HK-2 (cell line): ENCODE measurements around the gene CHST10.
"Not testable (repeated sequence)": the region's sequence is repeated elsewhere in the genome, so short reads cannot be mapped to it uniquely, and the experiment has no call there.

Experiments used
- DNase-seq: peaks from one replicate; pipeline ENCODE4 v3.0.0-alpha.2; 2018; ENCODE audit not compliant: unreplicated experiment

Gene CHST10

GRCh38 chr2:100416935-100417710 is at the start of gene CHST10:
Gene CHST10 (minus strand): TSS chr2:100417668. CDS start chr2:100406675, 10,993 bp downstream.
- DNase-seq, result peak; percentile 54

- DNase-seq, result no peak
Measured at GRCh38 chr2:100460904-100461530, 43.5 kb upstream of the CHST10 start.

DNA sequence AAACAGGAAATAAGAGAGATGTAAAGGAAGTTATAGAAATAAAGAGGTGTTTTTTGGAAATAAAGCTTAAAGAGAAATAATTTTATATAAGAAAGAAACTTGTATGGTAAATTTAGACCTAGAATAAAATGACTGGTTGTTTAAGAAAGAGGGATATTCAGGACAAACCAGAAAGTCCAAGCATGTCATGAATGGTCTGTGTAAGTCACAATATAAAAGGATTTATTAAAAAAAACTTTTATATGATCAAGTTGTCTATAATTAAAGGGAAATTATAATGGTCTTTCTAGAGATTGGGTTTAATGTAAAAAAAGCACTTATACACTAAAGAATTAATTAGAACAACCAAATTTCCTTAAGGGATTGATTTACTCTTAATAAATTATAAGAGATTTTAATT is 38.9 kb upstream of the CHST10 start:
- not testable (repeated sequence) for DNase-seq

DNA sequence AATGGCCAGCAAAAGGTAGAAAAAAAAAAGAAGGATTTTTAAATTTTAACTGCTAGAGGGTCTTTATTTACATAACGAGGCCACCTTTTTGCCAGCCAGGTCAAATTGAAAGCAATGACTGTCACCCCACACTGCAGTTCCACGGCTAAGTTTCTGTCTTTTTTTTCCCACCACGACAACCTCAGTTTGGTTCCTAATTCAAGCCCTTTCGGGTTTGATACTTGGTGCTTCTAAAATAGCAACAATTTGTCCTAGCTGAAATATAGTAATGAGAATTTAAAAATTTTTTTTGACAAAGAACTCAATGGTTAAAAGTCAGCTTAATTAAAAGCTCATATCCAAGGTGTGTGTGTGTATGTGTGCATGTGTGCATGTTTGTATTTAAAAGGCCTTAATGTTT is 36.4 kb upstream of the CHST10 start:
- no peak for DNase-seq

GRCh38 chr2:100451734-100452133 is 34.3 kb upstream of the CHST10 start:
- no peak for DNase-seq

- no peak for DNase-seq
Measured at GRCh38 chr2:100451092-100451491, 33.6 kb upstream of the CHST10 start.

DNA sequence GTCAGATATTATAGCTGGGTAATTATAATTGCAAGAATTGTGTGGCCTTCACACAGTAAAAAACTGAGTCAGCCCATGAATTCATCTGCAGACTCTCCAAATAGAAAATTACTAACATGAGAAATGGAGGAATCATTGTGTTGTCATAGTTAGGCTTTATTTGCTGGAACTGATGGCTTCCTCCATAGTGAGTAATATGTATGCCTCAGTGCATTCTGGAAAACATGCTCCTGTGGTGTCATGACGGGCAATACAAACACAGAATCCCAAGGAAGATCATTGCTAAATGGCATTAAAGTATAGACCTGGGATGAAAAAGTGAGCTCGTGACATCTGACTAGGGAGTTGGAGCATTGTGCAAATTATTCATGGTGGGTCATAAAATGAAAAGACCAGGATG is 29.2 kb upstream of the CHST10 start:
- no peak for DNase-seq

DNA sequence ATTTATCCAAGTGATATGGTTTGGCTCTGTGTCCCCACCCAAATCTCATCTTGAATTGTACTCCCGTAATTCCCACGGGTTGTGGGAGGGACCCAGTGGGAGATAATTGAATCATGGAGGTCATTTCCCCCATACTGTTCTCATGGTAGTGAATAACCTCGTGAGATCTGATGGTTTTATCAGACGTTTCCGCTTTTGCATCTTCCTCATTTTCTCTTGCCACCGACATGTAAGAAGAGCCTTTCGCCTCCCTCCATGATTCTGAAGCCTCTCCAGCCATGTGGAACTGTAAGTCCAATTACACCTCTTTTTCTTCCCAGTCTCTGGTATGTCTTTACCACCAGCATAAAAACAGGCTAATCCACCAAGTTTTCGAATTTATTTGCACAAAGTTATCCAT is 20.3 kb upstream of the CHST10 start:
- DNase-seq, result no peak

- no peak for DNase-seq
Measured at GRCh38 chr2:100429726-100430125, 12.3 kb upstream of the CHST10 start.

DNA sequence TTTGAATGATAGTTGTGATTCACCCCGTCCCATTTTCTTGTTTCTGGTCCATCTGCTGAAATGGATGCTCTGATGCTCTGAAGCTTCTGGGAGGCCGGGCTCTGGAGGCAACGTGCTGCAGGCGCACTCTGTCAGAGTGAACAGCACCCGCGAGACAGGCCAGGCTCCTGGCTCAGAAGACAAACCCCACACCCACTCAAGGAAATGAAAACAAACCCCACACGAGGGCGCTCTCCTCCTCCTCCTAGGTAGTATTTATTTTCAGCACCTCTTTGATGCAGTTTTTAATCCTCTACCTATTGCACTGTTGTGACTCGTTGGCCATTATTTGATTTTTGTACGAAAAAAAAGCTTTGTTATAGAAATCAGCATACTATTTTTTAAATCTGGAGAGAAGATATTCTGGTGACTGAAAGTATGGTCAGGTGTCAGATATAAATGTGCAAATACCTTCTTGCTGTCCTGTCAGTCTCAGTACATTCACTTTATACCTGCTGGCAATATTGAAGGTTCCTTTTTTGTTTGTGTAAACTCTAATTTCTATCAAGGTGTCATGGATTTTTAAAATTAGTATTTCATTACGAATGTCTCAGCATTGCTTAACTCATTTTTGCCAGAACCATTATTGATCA is 10.3 kb upstream of the CHST10 start:
- peak; percentile 52 for DNase-seq

- DNase-seq, result no peak
Measured at GRCh38 chr2:100427111-100427510, 9.6 kb upstream of the CHST10 start.

DNA sequence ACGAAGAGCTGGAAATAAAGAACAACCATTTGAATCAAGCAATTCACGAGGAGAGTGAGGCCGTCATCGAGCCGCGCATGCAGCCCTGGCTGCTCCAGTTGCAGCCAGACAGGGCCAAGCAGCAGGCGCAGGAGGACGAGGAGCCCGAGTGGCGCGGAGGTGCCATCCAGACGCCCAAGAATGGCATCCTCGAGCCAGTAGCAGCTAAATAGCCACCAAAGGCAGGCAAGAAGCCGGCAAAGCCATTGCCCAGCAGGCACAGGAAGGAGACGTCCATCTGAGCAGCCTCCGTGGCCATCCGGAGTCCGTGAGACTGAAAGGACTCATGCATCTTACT is 8.9 kb upstream of the CHST10 start:
- DNase-seq, result no peak

GRCh38 chr2:100425573-100426383 is 8.3 kb upstream of the CHST10 start:
- no peak for DNase-seq

DNA sequence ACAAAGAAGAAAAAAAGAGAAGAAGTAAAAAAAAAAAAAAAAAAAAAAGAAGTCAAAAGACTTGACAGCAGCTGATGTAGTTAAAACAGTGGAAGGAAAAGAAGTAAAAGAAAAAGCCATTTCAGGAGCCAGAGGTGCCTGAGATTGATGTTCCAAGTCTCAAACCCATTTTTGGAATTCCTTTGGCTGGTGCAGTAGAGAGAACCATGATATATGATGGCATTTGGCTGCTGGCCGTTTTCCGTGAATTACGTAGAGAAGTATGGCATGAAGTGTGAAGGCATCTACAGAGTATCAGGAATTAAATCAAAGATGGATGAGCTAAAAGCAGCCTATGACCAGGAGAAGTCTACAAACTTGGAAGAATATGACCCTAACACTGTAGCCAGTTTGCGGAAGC is 7.6 kb upstream of the CHST10 start:
- no peak for DNase-seq

DNA sequence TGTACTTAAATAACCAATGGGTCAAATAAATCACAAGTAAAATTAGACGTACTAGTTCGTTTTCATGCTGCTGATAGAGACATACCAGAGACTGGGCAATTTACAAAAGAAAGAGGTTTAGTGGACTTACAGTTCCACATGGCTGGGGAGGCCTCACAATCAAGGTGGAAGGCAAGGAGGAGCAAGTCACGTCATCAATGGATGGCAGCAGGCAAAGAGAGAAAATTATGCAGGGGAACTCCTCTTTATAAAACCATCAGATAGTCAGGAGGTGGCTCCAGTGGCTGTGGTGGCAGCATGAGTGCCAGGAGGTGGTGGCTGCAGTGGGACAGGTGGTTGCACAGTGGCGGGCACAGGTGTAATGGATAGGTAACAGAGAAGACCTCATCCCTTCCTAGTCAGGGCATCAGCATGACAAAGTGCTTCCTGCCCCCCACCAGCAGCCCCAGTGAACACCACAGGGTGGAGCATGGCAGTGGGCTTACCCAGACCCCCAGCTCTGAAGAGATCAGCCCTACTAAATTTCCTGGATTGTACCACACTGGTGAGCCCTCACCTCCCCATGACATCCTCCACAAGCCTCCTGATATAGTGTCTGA is 6.9 kb upstream of the CHST10 start:
- no peak for DNase-seq

DNA sequence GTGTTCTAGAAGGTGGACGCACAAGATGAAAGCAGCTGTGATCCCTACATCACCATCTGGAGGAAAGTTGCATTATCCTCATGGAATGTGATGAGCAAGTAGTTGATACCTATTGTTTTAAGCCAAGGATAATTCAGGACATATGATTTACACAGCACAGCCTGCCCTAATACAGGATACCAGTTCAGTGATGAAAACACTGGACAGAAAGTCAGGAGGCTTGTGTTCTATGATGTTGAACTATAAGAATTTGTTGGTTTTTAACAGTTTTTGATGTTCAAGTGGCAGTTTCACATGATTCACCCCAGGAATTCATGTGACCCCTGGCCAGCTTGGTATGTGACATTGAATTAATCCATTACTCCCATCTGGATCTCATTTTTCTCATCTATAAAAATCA is 6.2 kb upstream of the CHST10 start:
- no peak for DNase-seq

DNA sequence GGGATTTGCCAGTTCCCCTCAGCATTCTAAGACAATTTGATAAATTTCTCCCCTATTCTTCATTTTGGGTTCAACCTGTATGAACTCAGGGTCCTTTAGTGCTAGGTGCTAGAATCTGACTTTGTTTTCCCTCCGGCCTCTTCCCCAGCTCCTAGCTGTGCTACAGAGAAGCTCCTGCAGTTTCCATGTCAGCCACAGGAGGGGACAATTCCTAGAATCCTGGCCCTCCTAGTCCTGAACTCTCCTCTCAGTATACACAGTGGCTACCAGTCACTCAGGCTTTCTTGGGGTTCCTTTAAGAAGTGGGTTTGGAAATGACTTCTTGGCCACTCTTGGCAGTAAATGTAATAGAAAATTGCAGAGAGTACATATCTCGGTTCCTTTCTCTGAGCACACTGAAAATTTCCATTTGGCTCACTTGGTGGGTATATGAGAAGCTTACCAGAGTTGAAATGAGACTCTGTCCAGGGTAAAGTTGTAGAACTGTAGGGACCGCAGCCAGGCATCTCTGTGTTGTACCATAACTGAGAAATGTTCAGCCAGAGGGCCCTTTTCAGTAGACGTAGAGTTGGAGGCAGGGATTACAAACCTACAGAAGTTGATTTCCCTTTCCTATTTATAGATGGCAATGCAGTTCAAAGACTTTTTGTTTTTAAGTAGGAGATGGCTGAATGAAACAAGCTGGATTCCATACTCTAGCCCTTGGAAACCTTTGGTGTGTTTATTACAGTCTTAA is 5.0 kb upstream of the CHST10 start:
- DNase-seq, result peak; percentile 25

GRCh38 chr2:100419915-100420314 is 2.4 kb upstream of the CHST10 start:
- DNase-seq, result no peak

- no peak for DNase-seq
Measured at GRCh38 chr2:100418406-100418962, 1.0 kb upstream of the CHST10 start.

GRCh38 chr2:100417711-100418124 is 250 bp upstream of the CHST10 start:
- DNase-seq, result no peak

DNA sequence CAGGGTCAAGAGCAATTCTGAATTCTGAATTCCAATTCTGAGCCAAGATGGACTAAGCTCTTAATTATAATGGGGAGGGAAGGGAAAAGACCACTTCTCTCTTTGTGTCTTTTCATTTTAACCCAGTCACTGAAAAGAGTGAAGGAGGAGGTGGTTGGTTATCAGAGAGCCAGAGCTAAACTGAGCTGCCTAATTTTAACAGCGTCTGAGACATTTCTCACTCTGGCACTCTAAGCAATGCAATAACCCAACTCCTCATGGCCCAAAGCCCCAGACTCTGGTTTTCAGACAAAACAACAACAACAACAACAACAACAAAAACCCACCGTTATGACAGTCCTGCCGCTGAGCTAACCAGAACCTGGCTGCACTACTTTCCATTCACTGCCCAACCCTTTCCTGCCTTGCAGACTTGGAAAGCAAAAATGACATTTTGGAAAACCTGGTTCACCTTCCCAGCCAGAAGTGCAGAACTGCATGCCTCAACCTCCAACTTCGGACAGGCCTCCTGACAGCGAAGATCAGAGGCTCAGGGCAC is 1.0 kb downstream of the CHST10 start:
- no peak for DNase-seq
